GM21737 (cell line): ENCODE data around the gene CEP85.

Source experiments
- ATAC-seq: cut with Tn5 transposase; IDR thresholded peaks from one replicate; pipeline ENCODE4 v1.9.1; 2021; ENCODE audit warnings: mild to moderate bottlenecking, moderate library complexity; ENCODE audit not compliant: unreplicated experiment

CEP85 gene

GRCh38 chr1:26233903-26234643 lies at the start of gene CEP85:
CEP85 (plus strand) TSS chr1:26234200; CDS start chr1:26239784, 5,584 bp downstream.
- peak; percentile 85 for ATAC-seq

GRCh38 chr1:26184883-26185282 lies 49.1 kb upstream of the CEP85 start:
- no peak for ATAC-seq

- ATAC-seq = no peak
Measured at GRCh38 chr1:26187882-26188281, 46.1 kb upstream of the CEP85 start.

- no peak for ATAC-seq
Measured at GRCh38 chr1:26188477-26188876, 45.5 kb upstream of the CEP85 start.

GRCh38 chr1:26189331-26189730 lies 44.7 kb upstream of the CEP85 start:
- no peak for ATAC-seq

- ATAC-seq = no peak
Measured at GRCh38 chr1:26189751-26190275, 44.2 kb upstream of the CEP85 start.

GRCh38 chr1:26190373-26190987 lies 43.5 kb upstream of the CEP85 start, which contains the start of gene CATSPER4:
CATSPER4 (plus strand) TSS chr1:26190602; CDS start chr1:26190628, 26 bp downstream.
- no peak for ATAC-seq

GRCh38 chr1:26191739-26192138 lies 42.3 kb upstream of the CEP85 start:
- ATAC-seq = no peak

- no peak for ATAC-seq
Measured at GRCh38 chr1:26195805-26196204, 38.2 kb upstream of the CEP85 start.

- ATAC-seq = no peak
Measured at GRCh38 chr1:26197301-26197700, 36.7 kb upstream of the CEP85 start.

GRCh38 chr1:26197813-26198212 lies 36.2 kb upstream of the CEP85 start:
- ATAC-seq = no peak

- ATAC-seq = no peak
Measured at GRCh38 chr1:26200413-26200812, 33.6 kb upstream of the CEP85 start.

GRCh38 chr1:26203642-26204318 lies 30.2 kb upstream of the CEP85 start:
- ATAC-seq = no peak

- no peak for ATAC-seq
Measured at GRCh38 chr1:26210147-26210870, 23.7 kb upstream of the CEP85 start.

GRCh38 chr1:26212726-26213125 lies 21.3 kb upstream of the CEP85 start:
- no peak for ATAC-seq

GRCh38 chr1:26213335-26213905 lies 20.6 kb upstream of the CEP85 start:
- no peak for ATAC-seq

- no peak for ATAC-seq
Measured at GRCh38 chr1:26215246-26215645, 18.8 kb upstream of the CEP85 start.

GRCh38 chr1:26218906-26219494 lies 15.0 kb upstream of the CEP85 start:
- ATAC-seq = no peak

- no peak for ATAC-seq
Measured at GRCh38 chr1:26220199-26220912, 13.6 kb upstream of the CEP85 start.

GRCh38 chr1:26221094-26221493 lies 12.9 kb upstream of the CEP85 start:
- no peak for ATAC-seq
